SH-SY5Y (cell line): Measurements from ENCODE around the gene ZNF316.

Experiments used
- GATA2 ChIP-seq: IDR thresholded peaks from 2 replicates; pipeline ENCODE4 v1.6.1; 2011; ENCODE audit warnings: mild to moderate bottlenecking, low read depth, low read length
- GATA3 ChIP-seq: IDR thresholded peaks from 2 replicates; pipeline ENCODE4 v1.6.1; 2011; ENCODE audit warnings: low read depth, mild to moderate bottlenecking, low read length, moderate library complexity

DNA sequence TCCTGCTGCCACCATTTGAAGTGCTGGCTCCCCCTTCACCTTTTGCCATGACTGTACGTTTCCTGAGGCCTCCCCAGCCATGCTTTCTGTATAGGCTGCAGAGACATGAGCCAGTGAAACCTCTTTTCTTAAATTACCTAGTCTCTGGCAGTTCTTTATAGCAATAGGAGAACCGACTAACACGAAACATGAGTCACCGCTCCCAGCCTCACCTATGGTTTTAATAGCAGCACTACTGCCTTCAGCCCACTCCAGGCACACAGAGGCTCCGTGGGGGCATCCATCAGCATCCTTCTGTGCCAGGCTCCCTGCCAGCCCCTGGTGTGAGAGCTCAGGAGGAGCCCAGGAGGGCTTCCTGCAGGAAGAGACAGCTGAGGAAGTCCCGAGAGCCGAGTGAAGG is 5.5 kb upstream of the ZNF316 start:
- no peak for TF ChIP-seq GATA2
- no peak for TF ChIP-seq GATA3
